Esophagus muscularis mucosa (tissue), 4 donors: ENCODE measurements around the gene STOM. TPM values are rescaled to one million over a fixed set of nuclear protein-coding genes. Genes with fewer than 3 reads are reported as not detected.
A peak's percentile ranks its signal among the peaks of the same experiment; 100 is the strongest.

Experiments used
- DNase-seq: peaks from one replicate; pipeline ENCODE4 v3.0.0-alpha.2; 2017; ENCODE audit errors: extremely low spot score
- H3K27ac ChIP-seq, 4 donors: fragments of 200-600 bp; sonication (generic); replicated peaks in 1 of 4; 1 replicate in 3 of 4; 2 replicates in 1 of 4; pipeline ENCODE4 v1.5.1; 2016 to 2019; ENCODE audit warnings: mild to moderate bottlenecking in 1 of 4
- H3K27me3 ChIP-seq, 4 donors: fragments of 200-600 bp; sonication (generic); one replicate each; pipeline versions ENCODE4 v1.5.1 to v1.6.0; 2016 to 2019
- H3K36me3 ChIP-seq, 4 donors: fragments of 200-600 bp; sonication (generic); one replicate each; pipeline ENCODE4 v1.5.1; 2016 to 2019
- H3K4me1 ChIP-seq, 4 donors: fragments of 200-600 bp; sonication (generic); one replicate each; pipeline ENCODE4 v1.5.1; 2016 to 2019
- H3K4me3 ChIP-seq, 4 donors: fragments of 200-600 bp; sonication (generic); 1 replicate in 2 of 4; 2 replicates in 2 of 4; pipeline ENCODE4 v1.5.1; 2016 to 2019; ENCODE audit warnings: mild to moderate bottlenecking in 4 of 4, moderate library complexity in 1 of 4
- H3K9me3 ChIP-seq, 4 donors: fragments of 200-600 bp; sonication (generic); 1 replicate in 3 of 4; 2 replicates in 1 of 4; pipeline ENCODE4 v1.5.1; 2016 to 2019
- EP300 ChIP-seq: sonication (generic); formaldehyde crosslinking; IDR thresholded peaks from one replicate; pipeline ENCODE4 v1.6.1; 2017; ENCODE audit warnings: antibody characterized with exemption
- POLR2A ChIP-seq: fragments of 450-650 bp; IDR thresholded peaks from one replicate; pipeline ENCODE4 v1.6.1; 2017; ENCODE audit warnings: antibody characterized with exemption, moderate library complexity, mild to moderate bottlenecking, low read depth
- POLR2AphosphoS5 ChIP-seq, 2 donors: sonication (generic); formaldehyde crosslinking; IDR thresholded peaks; one replicate each; pipeline ENCODE4 v1.6.1; 2017; ENCODE audit warnings: antibody characterized with exemption in 2 of 2
- WGBS: methylation state at CpG from one replicate; pipeline ENCODE4 v1.1.5; 2018; 5-methylcytosine and 5-hydroxymethylcytosine counted together
- intact Hi-C: fragments of 100-400 bp; cut with DNase I; formaldehyde crosslinking; loops from one replicate; pipeline ENCODE4 v1.15.1; 2023
- total RNA-seq, 4 donors: library from RNA; depleted of rRNA; stranded (reverse); fragments of >200 nt; gene quantifications; one replicate each; pipeline versions ENCODE4 v1.1.0 to v1.2.1, GENCODE V29; 2016
- TF ChIP-seq, protein P1 (sequence below), 3 experiments: fragments of 200-600 bp in 2 of 3; fragments of 450-650 bp in 1 of 3; sonication (generic) in 2 of 3; IDR thresholded peaks; one replicate each; pipeline ENCODE4 v1.5.1; 2017 to 2019; ENCODE audit warnings: antibody characterized with exemption in 3 of 3, mild to moderate bottlenecking in 2 of 3, moderate library complexity in 1 of 3

The STOM gene
- total RNA-seq, 4 donors from 2014 or later, result 250 to 554 (median 444) TPM

DNA sequence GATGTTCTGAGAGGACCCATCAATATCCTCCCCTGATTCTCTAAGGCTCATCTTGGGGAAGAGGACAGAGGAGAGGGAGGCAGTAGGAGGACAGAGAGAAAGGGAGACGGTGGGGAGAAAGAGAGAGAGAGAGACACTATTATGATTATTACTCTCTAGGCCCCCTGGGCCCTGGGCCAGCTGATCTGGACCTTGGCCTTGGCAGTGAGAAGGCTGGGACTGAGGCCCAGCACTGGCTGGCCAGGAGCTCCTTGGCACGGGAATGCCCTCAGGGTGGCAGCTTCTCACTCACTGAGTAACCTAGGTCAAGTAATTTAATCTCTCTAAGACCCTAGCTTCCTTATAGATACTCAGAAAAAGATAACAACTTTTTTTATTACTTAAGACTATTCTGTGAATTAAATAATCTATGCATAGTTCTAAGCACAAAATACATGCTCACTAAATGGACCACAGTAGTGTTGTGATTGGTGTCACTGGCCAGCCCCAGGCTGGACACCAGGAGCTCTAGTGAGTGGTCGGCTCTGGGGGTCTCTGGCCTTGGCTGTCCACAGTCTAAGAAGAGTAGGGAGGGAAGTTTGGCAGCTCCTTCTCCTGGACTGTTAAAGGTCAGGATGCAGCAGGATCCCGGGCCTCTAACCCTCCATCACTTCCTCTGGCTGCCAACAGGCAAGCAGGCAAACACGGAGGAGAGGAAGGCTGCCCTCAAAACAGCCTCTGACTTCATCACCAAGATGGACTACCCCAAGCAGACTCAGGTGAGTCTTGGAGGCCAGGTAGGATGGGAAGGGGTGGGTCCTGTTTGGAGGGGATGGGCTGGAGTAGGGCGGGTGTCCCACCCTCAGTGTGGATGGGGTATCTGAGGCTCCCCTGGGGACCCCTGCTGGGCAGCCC lies 52.1 kb downstream of the STOM start:
- TF ChIP-seq POLR2AphosphoS5 (IDR thresholded peaks at IDR 0.05), result no peak
- no peak for TF ChIP-seq POLR2A
- TF ChIP-seq, protein P1, sequence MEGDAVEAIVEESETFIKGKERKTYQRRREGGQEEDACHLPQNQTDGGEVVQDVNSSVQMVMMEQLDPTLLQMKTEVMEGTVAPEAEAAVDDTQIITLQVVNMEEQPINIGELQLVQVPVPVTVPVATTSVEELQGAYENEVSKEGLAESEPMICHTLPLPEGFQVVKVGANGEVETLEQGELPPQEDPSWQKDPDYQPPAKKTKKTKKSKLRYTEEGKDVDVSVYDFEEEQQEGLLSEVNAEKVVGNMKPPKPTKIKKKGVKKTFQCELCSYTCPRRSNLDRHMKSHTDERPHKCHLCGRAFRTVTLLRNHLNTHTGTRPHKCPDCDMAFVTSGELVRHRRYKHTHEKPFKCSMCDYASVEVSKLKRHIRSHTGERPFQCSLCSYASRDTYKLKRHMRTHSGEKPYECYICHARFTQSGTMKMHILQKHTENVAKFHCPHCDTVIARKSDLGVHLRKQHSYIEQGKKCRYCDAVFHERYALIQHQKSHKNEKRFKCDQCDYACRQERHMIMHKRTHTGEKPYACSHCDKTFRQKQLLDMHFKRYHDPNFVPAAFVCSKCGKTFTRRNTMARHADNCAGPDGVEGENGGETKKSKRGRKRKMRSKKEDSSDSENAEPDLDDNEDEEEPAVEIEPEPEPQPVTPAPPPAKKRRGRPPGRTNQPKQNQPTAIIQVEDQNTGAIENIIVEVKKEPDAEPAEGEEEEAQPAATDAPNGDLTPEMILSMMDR (IDR thresholded peaks at IDR 0.05), result no peak
- TF ChIP-seq EP300, result no peak
- H3K27me3 ChIP-seq, result no peaks in the 10 kb centered on the region
- no peak overlapping the region for H3K4me3 ChIP-seq
- H3K36me3 ChIP-seq, result peaks cover 70 to 100% (median 95%) of the 10 kb centered on the region in 4 donors
- no peaks in the 10 kb centered on the region for H3K9me3 ChIP-seq
- WGBS, result 47% methylated on average over 6 of the region's 6 CpGs
- intact Hi-C loops, result loop anchor here (2.0 kb wide), 1 partner anchor 39 kb away; no protein-coding TSS in a partner anchor
- no peak for DNase-seq
- H3K27ac ChIP-seq, result peak overlapping the region; percentile 87 to 99 (median 92)
- peaks cover 78 to 100% (median 96%) of the 10 kb centered on the region in 4 donors for H3K4me1 ChIP-seq

- WGBS, result 89% methylated on average over 11 of the region's 11 CpGs
- intact Hi-C loops, result no loop called here
- peaks cover 74 to 100% (median 97%) of the 10 kb centered on the region in 4 donors for H3K4me1 ChIP-seq
- H3K9me3 ChIP-seq, result no peaks in the 10 kb centered on the region
- no peak for DNase-seq
- peak overlapping the region; percentile 87 to 99 (median 92) for H3K27ac ChIP-seq
- H3K4me3 ChIP-seq, result no peak overlapping the region
- no peak for TF ChIP-seq POLR2A
- TF ChIP-seq EP300, result no peak
- no peak for TF ChIP-seq POLR2AphosphoS5 (IDR thresholded peaks at IDR 0.05)
- TF ChIP-seq, protein P1 (IDR thresholded peaks at IDR 0.05), result no peak
- no peaks in the 10 kb centered on the region for H3K27me3 ChIP-seq
- H3K36me3 ChIP-seq, result peaks cover 70 to 100% (median 96%) of the 10 kb centered on the region in 4 donors
Measured at GRCh38 chr9:121316852-121317373, 53.1 kb downstream of the STOM start.

DNA sequence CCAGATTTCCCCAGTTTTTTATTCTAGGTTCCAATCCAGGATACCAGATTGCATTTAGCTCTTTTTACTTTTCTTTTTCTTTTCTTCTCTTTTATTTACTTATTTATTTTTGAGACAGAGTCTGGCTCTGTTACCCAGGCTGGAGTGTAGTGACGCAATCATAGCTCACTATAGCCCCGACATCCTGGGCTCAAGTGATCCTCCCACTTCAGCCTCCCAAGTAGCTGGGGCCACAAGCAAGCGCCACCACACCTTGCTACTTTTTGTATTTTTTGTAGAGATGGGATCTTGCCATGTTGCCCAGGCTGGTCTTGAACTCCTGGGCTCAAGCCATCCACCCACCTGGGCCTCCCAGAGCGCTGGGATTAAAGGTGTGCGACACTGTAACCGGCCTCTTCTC lies 53.7 kb downstream of the STOM start:
- TF ChIP-seq EP300 (no peak), POLR2A (no peak), POLR2AphosphoS5 (IDR thresholded peaks at IDR 0.05) (no peak)
- TF ChIP-seq, protein P1 (IDR thresholded peaks at IDR 0.05), result no peak
- H3K36me3 ChIP-seq, result peaks cover 74 to 100% (median 96%) of the 10 kb centered on the region in 4 donors
- no peak for DNase-seq
- peaks cover 70 to 100% (median 96%) of the 10 kb centered on the region in 4 donors for H3K4me1 ChIP-seq
- H3K27me3 ChIP-seq, result no peaks in the 10 kb centered on the region
- H3K27ac ChIP-seq, result peak overlapping the region; percentile 87 to 99 (median 92)
- H3K4me3 ChIP-seq, result no peak overlapping the region
- no peaks in the 10 kb centered on the region for H3K9me3 ChIP-seq
- intact Hi-C loops, result no loop called here
- 91% methylated on average over 6 of the region's 6 CpGs for WGBS

- Histone ChIP-seq H3K27me3 (no peaks in the 10 kb centered on the region), H3K27ac (peak overlapping the region; percentile 49 to 99 (median 59)), H3K36me3 (peaks cover 85 to 100% (median 98%) of the 10 kb centered on the region in 4 donors), H3K9me3 (no peaks in the 10 kb centered on the region), H3K4me3 (no peak overlapping the region), H3K4me1 (peaks cover 48 to 99% (median 90%) of the 10 kb centered on the region in 4 donors)
- 95% methylated on average over 10 of the region's 10 CpGs for WGBS
- TF ChIP-seq, protein P1 (IDR thresholded peaks at IDR 0.05), result no peak
- TF ChIP-seq POLR2AphosphoS5 (IDR thresholded peaks at IDR 0.05), result peak; percentile 9 to 49
- no peak for TF ChIP-seq EP300
- TF ChIP-seq POLR2A, result no peak
- no peak for DNase-seq
- intact Hi-C loops, result no loop called here
Measured at GRCh38 chr9:121313458-121314152, 56.4 kb downstream of the STOM start.
